H9 (cell line): ENCODE measurements around the gene ATP8B2. TPM values are rescaled to one million over a fixed set of nuclear protein-coding genes. Genes with fewer than 3 reads are reported as not detected.

Experiments used
- DNase-seq: peaks from one replicate; pipeline ENCODE4 v3.0.0-alpha.2; 2017
- H2AFZ ChIP-seq: one replicate; pipeline ENCODE4 v1.6.1; 2013; ENCODE audit warnings: mild to moderate bottlenecking, low read length, control low read depth, moderate library complexity
- H2AK5ac ChIP-seq: 2 replicates; pipeline ENCODE4 v1.6.1; 2013; ENCODE audit warnings: low read length, control low read depth, mixed read lengths; ENCODE audit not compliant: insufficient read length
- H2BK120ac ChIP-seq: one replicate; pipeline ENCODE4 v1.6.1; 2013; ENCODE audit warnings: low read depth, mild to moderate bottlenecking, low read length, control low read depth, inconsistent platforms; ENCODE audit not compliant: poor library complexity, severe bottlenecking
- H2BK12ac ChIP-seq: 2 replicates; pipeline ENCODE4 v1.6.1; 2013; ENCODE audit warnings: low read length, control low read depth, mixed read lengths, low read depth; ENCODE audit not compliant: insufficient read length
- H2BK15ac ChIP-seq: 2 replicates; pipeline ENCODE4 v1.6.1; 2013; ENCODE audit warnings: low read depth, low read length, control low read depth
- H2BK20ac ChIP-seq: one replicate; pipeline ENCODE4 v1.6.1; 2013; ENCODE audit warnings: low read depth, mild to moderate bottlenecking, low read length, control low read depth, inconsistent platforms; ENCODE audit not compliant: poor library complexity, severe bottlenecking
- H2BK5ac ChIP-seq: 2 replicates; pipeline ENCODE4 v1.6.1; 2013; ENCODE audit warnings: low read length, control low read depth, mixed read lengths; ENCODE audit not compliant: insufficient read length
- H3K14ac ChIP-seq: 2 replicates; pipeline ENCODE4 v1.6.1; 2013; ENCODE audit warnings: low read length, control low read depth; ENCODE audit not compliant: insufficient read depth
- H3K18ac ChIP-seq: 2 replicates; pipeline ENCODE4 v1.6.1; 2013; ENCODE audit warnings: low read depth, mild to moderate bottlenecking, mixed read lengths, low read length, control low read depth; ENCODE audit not compliant: insufficient read length
- H3K23ac ChIP-seq: 2 replicates; pipeline ENCODE4 v1.6.1; 2013; ENCODE audit warnings: low read length, control low read depth, mixed read lengths, low read depth; ENCODE audit not compliant: insufficient read length
- H3K23me2 ChIP-seq: 2 replicates; pipeline ENCODE4 v1.6.1; 2013; ENCODE audit warnings: low read depth, mild to moderate bottlenecking, mixed read lengths, low read length, control low read depth; ENCODE audit not compliant: insufficient read length, poor library complexity, severe bottlenecking
- H3K27ac ChIP-seq: 2 replicates; pipeline ENCODE4 v1.5.1; 2013; ENCODE audit warnings: low read length, control low read depth, mixed read lengths, low read depth; ENCODE audit not compliant: insufficient read length
- H3K27me3 ChIP-seq: 2 replicates; pipeline ENCODE4 v1.6.1; 2013; ENCODE audit warnings: low read length, control low read depth, inconsistent platforms; ENCODE audit not compliant: insufficient read depth
- H3K4ac ChIP-seq: 2 replicates; pipeline ENCODE4 v1.6.1; 2013; ENCODE audit warnings: low read depth, mild to moderate bottlenecking, control low read depth, inconsistent platforms, low read length, moderate library complexity
- H3K4me1 ChIP-seq: 2 replicates; pipeline ENCODE4 v1.6.1; 2013; ENCODE audit warnings: low read length, control low read depth, inconsistent platforms; ENCODE audit not compliant: insufficient read depth
- H3K4me2 ChIP-seq: 2 replicates; pipeline ENCODE4 v1.6.1; 2013; ENCODE audit warnings: low read length, control low read depth, mixed read lengths; ENCODE audit not compliant: insufficient read length, insufficient read depth
- H3K56ac ChIP-seq: 2 replicates; pipeline ENCODE4 v1.6.1; 2013; ENCODE audit warnings: low read depth, mild to moderate bottlenecking, mixed read lengths, low read length, control low read depth; ENCODE audit not compliant: insufficient read length
- H3K79me1 ChIP-seq: 2 replicates; pipeline ENCODE4 v1.6.1; 2013; ENCODE audit warnings: low read depth, mild to moderate bottlenecking, moderate library complexity, low read length, control low read depth, inconsistent platforms; ENCODE audit not compliant: insufficient read depth, poor library complexity, severe bottlenecking
- H3K79me2 ChIP-seq: 2 replicates; pipeline ENCODE4 v1.6.1; 2013; ENCODE audit warnings: low read length, control low read depth, inconsistent platforms; ENCODE audit not compliant: insufficient read depth
- H3K9ac ChIP-seq: 2 replicates; pipeline ENCODE4 v1.6.1; 2013; ENCODE audit warnings: low read length, control low read depth, mixed read lengths; ENCODE audit not compliant: insufficient read length; ENCODE audit errors: extremely low read depth
- H3K9me3 ChIP-seq: one replicate; pipeline ENCODE4 v1.6.1; 2013; ENCODE audit warnings: low read depth, low read length, inconsistent platforms; ENCODE audit not compliant: control insufficient read depth
- H3T11ph ChIP-seq: one replicate; pipeline ENCODE4 v1.6.1; 2013; ENCODE audit warnings: mild to moderate bottlenecking, low read length, control low read depth, inconsistent platforms
- H4K20me1 ChIP-seq: one replicate; pipeline ENCODE4 v1.6.1; 2013; ENCODE audit not compliant: control insufficient read depth, insufficient read length, insufficient read depth
- H4K5ac ChIP-seq: 2 replicates; pipeline ENCODE4 v1.6.1; 2013; ENCODE audit warnings: low read depth, mild to moderate bottlenecking, mixed read lengths, low read length, control low read depth; ENCODE audit not compliant: insufficient read length
- H4K8ac ChIP-seq: replicated peaks from 2 replicates; pipeline ENCODE4 v1.6.1; 2013; ENCODE audit warnings: low read length, control low read depth, mixed read lengths, low read depth; ENCODE audit not compliant: insufficient read length
- H4K91ac ChIP-seq: 2 replicates; pipeline ENCODE4 v1.6.1; 2013; ENCODE audit warnings: low read depth, mild to moderate bottlenecking, moderate library complexity, mixed read lengths, low read length, control low read depth; ENCODE audit not compliant: insufficient read length
- H3K27ac Mint-ChIP-seq, 3 experiments: 2 replicates in 2 of 3; 3 replicates in 1 of 3; pipeline ENCODE4 v1.8.0; 2020 to 2021; ENCODE audit warnings: mixed read lengths in 3 of 3, mild to moderate bottlenecking in 1 of 3, moderate library complexity in 1 of 3
- H3K27me3 Mint-ChIP-seq: 2 replicates; pipeline ENCODE4 v1.8.0; 2021; ENCODE audit warnings: low read depth, mild to moderate bottlenecking, moderate library complexity, mixed read lengths
- H3K36me3 Mint-ChIP-seq, 3 experiments: 2 replicates in 2 of 3; 3 replicates in 1 of 3; pipeline ENCODE4 v1.8.0; 2020 to 2021; ENCODE audit warnings: low read depth in 3 of 3, mixed read lengths in 3 of 3; ENCODE audit not compliant: insufficient read depth in 1 of 3
- H3K4me1 Mint-ChIP-seq, 2 experiments: 2 replicates each; pipeline ENCODE4 v1.8.0; 2020; ENCODE audit warnings: mixed read lengths in 2 of 2
- H3K4me3 Mint-ChIP-seq, 2 experiments: 2 replicates in 1 of 2; 3 replicates in 1 of 2; pipeline ENCODE4 v1.8.0; 2020 to 2021; ENCODE audit warnings: mild to moderate bottlenecking in 2 of 2, mixed read lengths in 2 of 2, moderate library complexity in 1 of 2
- H3K9me3 Mint-ChIP-seq, 2 experiments: 2 replicates in 1 of 2; 3 replicates in 1 of 2; pipeline ENCODE4 v1.8.0; 2020; ENCODE audit warnings: mild to moderate bottlenecking in 2 of 2, mixed read lengths in 2 of 2, moderate library complexity in 1 of 2
- CTCF ChIP-seq: fragments of 200-600 bp; sonication (generic); conservative IDR thresholded peaks from 3 replicates; pipeline ENCODE4 v1.8.0; 2021; ENCODE audit warnings: antibody characterized with exemption, mild to moderate bottlenecking
- WGBS: extraction: QIAGEN DNeasy Blood & Tissue Kit; methylation state at CpG from one replicate; pipeline ENCODE4 v1.1.7; 2013; ENCODE audit warnings: missing lambda C conversion rate, low lambda C conversion rate, mixed read lengths; ENCODE audit not compliant: insufficient read length; ENCODE audit errors: extremely low coverage; 5-methylcytosine and 5-hydroxymethylcytosine counted together
- total RNA-seq: library from RNA; stranded (reverse); gene quantifications from 2 replicates; pipeline ENCODE4 v1.2.1, GENCODE V29; 2021

ATP8B2 gene
- total RNA-seq, 1 experiment from 2014 or later = 37.6 TPM

DNA sequence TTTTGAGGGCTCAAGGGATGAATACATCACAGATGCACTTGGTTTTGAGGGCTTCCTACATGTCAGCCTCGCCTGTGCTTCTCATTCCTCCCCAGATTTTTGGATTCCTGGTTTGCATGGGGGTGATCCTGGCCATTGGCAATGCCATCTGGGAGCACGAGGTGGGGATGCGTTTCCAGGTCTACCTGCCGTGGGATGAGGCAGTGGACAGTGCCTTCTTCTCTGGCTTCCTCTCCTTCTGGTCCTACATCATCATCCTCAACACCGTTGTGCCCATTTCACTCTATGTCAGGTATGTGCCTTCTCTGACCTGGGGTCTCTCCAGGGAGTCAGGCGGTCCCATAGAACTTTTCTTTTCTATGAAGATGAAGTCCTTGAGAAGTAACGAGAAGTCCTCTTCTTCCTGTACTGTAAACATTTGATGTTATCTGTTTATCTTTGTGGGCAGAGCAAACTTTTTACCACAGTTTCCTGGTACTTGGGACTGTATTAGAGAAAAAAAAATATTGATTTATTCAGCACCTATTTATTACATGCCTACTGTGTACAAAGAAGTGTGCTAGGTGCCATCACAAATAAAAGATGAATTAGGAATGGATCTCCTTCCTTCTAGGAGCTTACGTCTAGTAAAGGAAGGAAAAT is 12.0 kb downstream of the ATP8B2 start:
- H3K4me1 ChIP-seq = no peaks in the 10 kb centered on the region
- no peak overlapping the region for H3T11ph ChIP-seq
- no peaks in the 10 kb centered on the region for H3K79me2 ChIP-seq
- H3K14ac ChIP-seq = no peak overlapping the region
- H2BK15ac ChIP-seq = no peak overlapping the region
- H2BK120ac ChIP-seq = no peak overlapping the region
- H2AK5ac ChIP-seq = no peak overlapping the region
- no peak overlapping the region for H3K27ac ChIP-seq
- H3K9me3 ChIP-seq = no peaks in the 10 kb centered on the region
- no peak overlapping the region for H2BK5ac ChIP-seq
- H4K91ac ChIP-seq = no peak overlapping the region
- no peak overlapping the region for H4K5ac ChIP-seq
- no peak overlapping the region for H3K18ac ChIP-seq
- no peak overlapping the region for H3K9ac ChIP-seq
- no peaks in the 10 kb centered on the region for H3K23me2 ChIP-seq
- H3K27me3 ChIP-seq = no peaks in the 10 kb centered on the region
- H4K20me1 ChIP-seq = no peaks in the 10 kb centered on the region
- no peak overlapping the region for H3K23ac ChIP-seq
- Mint-ChIP-seq H3K36me3 (peaks cover 23 to 82% (median 72%) of the 10 kb centered on the region in 3 experiments; a peak in 6 of 7 replicates), H3K27ac (no peak overlapping the region; a peak in 1 of 7 replicates), H3K27me3 (no peaks in the 10 kb centered on the region), H3K4me3 (no peak overlapping the region), H3K9me3 (no peaks in the 10 kb centered on the region), H3K4me1 (peaks cover 2% of the 10 kb centered on the region in 2 experiments)
- no peak overlapping the region for H2BK12ac ChIP-seq
- H3K79me1 ChIP-seq = no peaks in the 10 kb centered on the region
- WGBS = no CpG with 5 or more reads among the region's 8 CpGs
- H3K56ac ChIP-seq = no peak overlapping the region
- H4K8ac ChIP-seq = no peak overlapping the region
- no peak overlapping the region for H2BK20ac ChIP-seq
- no peak overlapping the region for H3K4ac ChIP-seq
- H3K4me2 ChIP-seq = no peak overlapping the region
- H2AFZ ChIP-seq = no peak overlapping the region
- TF ChIP-seq CTCF = no peak
- no peak for DNase-seq
